GM12875 (cell line): Measurements from ENCODE around the gene LGALS13.

Source experiments
- H3K4me3 ChIP-seq: one replicate; pipeline ENCODE4 v1.5.1; 2011; ENCODE audit warnings: low read depth, low read length, control low read depth
- CTCF ChIP-seq: IDR thresholded peaks from 2 replicates; pipeline ENCODE4 v1.5.1; 2011; ENCODE audit warnings: low read depth, mild to moderate bottlenecking, control low read depth, inconsistent platforms, low read length, moderate library complexity, borderline replicate concordance; ENCODE audit not compliant: insufficient read depth

The LGALS13 gene

GRCh38 chr19:39602224-39602623 lies at the start of gene LGALS13:
Gene LGALS13 (plus strand): TSS chr19:39602524. CDS start chr19:39602569, 45 bp downstream.
- no peak within 1 kb of the TSS for H3K4me3 ChIP-seq
- TF ChIP-seq CTCF: no peak

- TF ChIP-seq CTCF: no peak
- no peak overlapping the region for H3K4me3 ChIP-seq
These were observed 49.2 kb upstream of the LGALS13 start for GRCh38 chr19:39553082-39553652.

- no peak for TF ChIP-seq CTCF
- H3K4me3 ChIP-seq: no peak overlapping the region
These were observed 47.5 kb upstream of the LGALS13 start for GRCh38 chr19:39554701-39555311.

- H3K4me3 ChIP-seq: no peak overlapping the region
- no peak for TF ChIP-seq CTCF
These were observed 46.4 kb upstream of the LGALS13 start for GRCh38 chr19:39555883-39556282.

GRCh38 chr19:39557811-39558623 lies 44.3 kb upstream of the LGALS13 start:
- H3K4me3 ChIP-seq: no peak overlapping the region
- TF ChIP-seq CTCF: no peak

- H3K4me3 ChIP-seq: peak overlapping the region; percentile 24
These were observed 43.7 kb upstream of the LGALS13 start for GRCh38 chr19:39558624-39559117.

More at GRCh38 chr19:39558624-39559117, 43.7 kb upstream of the LGALS13 start:
- TF ChIP-seq CTCF: no peak
